HG02938 (cell line): ENCODE measurements around the gene NUDCD3.

Source experiments
- ATAC-seq: cut with Tn5 transposase; IDR thresholded peaks from one replicate; pipeline ENCODE4 v1.9.1; 2021; ENCODE audit warnings: mild to moderate bottlenecking, moderate library complexity; ENCODE audit not compliant: unreplicated experiment

NUDCD3 gene

DNA sequence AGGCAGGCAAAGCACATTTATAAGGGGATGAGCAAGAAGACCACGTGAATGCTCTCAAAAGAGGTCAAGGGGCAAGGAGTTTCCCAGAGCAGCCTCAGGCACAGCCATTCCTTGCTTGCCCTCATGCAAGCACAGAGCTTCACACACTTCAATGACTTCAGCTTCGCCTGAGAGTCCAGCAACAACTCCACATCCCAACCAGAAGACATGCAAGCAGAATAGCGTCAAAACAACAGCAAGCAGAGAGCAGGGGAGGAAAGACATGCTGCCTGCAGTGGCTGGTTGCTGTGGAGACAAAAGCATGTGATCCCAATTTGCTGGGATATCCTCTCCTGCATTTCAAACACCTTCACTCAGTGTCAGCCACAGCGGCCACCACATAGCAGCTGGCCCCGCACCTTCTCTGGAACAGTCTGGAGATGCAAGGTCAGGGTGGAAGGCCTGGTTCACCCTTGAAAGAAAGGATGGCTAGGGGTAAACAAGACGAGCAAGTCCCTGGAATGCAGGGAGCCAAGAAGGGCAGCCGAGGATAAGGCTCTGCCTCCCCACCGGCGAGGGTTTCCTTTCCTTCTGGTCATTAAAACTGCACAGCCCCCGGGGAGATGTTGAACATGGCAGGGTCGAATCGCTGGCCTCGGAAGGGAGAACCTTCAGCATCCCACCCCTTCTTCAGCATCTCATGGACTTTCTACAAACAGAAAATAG, 104.9 kb downstream of the NUDCD3 start:
- ATAC-seq: no peak

DNA sequence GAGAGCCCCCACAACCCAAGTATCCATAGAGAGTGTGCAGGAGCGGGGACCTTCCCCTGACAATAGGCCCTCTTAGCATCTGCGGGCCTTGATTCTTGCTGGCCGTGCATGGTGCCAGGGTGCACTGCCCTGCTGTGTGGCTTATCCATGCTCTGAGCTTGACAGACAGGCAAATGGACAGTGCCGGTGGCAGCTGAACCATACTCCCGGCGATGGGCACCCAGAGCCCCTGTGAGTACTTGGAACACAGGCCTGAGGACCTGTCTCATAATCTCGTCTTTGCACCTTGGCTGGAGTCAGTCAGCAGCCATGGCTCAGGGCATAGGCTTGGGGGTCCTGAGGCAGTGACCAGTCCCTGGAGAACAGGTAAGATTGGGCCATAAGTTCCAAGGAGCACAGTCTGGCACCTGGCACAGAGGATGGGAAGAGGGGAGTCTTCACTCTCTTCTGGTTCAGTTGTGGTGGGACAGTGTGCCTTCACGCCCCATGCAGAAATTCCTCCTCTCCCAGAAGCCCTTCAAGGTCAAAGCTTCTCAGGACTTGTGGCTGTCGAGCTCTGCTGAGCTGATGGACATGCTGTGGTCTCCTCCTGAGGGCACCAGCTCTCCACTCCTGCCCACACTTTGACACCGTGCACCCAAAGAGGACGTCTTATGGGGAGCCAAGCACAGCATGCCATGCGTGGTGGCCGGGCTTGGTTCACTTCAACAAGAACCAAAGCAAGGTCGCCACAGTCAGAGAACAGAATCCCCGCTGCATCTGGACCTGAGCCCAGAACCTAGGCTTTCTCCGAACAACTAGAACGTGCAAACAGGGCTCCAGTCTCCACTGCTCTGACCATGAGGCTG, 105.6 kb downstream of the NUDCD3 start:
- ATAC-seq: no peak

- ATAC-seq: no peak
These were observed 106.9 kb downstream of the NUDCD3 start for GRCh38 chr7:44383566-44383965.

DNA sequence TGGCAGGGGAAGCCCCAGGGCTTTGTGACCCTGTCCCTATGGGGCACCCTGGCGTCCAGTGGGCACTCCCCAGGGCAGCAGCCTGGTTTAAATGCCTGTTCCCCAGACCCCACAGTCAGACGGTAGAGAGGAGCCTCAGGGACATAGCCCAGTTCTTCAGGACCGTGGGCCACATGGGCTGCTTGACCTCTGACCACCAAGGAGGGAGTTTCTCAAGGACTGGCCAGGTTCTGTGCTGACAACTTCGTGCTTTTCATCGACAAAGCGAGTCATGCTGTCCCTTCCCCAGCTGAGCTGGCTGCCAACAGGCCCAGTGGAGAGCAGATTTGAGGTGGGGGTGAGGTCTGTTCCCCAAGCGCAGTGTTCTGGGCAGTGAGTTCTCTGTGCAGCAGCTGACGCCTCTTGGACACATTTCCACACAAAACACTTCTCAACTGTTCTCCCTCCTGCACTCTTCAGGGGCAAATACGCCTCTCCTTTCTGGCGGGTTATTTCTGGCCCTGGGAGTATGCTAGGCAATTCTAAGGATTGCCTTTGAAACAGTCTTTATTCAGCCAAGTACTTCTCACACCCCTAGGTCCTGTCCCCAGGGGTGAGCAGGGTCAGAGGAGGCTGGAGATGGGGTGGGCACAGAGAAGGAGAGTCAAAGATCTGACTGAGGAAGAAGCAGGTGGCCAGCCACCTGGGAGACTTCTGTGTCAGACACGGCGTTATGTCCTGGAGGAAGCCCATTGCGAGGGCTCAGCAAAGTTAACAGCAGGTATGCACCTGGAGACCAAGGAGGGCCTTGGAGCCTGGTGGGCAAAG, 107.8 kb downstream of the NUDCD3 start:
- no peak for ATAC-seq

DNA sequence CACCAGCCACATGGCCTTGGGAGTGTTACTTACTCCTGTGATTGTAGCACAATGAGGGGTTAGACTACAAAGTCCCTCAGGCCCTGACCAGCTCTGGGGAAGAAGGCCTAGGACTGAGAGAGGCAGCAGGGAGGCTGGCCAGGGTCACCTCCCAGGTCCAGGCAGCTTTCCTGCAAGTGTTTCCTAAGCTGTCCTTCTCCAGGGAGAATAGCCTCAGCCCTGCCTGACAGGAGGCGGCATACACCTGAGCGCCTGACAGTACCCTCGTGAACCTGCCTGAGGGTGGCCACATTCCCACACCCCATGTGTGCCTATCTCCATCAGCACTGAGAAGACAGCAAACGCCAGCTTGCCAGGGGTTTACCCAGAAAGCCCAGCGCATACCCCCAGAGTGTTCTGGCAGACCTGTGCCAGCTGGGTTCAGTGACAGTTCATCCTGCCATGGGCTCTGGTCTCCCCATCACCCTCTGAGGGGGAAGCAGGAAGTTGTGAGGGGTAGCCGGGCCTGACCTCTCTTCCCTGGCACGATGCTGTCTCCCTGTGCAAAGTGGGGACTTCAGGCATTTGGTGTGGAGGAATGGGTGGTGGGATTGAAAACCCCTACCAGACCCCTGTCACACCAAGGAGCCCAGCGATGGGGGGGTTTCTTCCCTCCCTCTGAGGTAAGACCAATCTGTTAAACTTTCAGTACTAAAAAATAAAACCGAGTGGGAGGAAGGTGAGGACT, 108.8 kb downstream of the NUDCD3 start:
- ATAC-seq: no peak

- no peak for ATAC-seq
These were observed 109.5 kb downstream of the NUDCD3 start for GRCh38 chr7:44380831-44381493.

DNA sequence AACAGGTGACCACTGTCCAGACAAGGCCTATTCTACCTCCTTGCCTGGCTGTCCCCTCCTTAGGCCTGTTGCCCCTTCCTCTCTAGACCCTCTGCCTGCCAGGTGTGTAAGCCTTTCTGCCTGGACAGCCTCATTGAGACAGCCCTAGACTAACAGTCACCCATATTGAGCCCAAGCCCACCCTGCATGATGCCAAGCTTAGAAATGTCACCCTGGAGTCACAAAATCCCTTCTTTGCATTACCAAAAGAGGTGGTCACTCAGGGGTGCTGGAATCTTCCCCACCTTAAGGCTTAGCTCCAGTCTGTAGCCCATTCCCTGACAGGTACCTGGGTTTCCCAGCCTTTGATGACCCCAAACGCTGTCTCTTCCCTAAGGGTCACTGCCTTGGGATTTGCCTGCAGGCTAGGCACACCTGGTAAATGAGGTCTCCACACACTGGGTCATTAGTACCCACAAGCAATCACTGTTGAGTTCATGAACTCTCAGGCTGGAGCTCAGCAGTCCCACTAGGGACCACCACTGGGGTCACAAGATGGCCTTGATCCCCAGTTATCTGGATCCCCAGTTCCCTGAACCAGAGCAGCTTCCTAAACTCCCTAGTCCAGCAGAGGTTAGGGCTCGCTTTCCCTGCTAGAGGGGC, 110.1 kb downstream of the NUDCD3 start:
- no peak for ATAC-seq

GRCh38 chr7:44379366-44380188, 110.9 kb downstream of the NUDCD3 start:
- ATAC-seq: no peak

DNA sequence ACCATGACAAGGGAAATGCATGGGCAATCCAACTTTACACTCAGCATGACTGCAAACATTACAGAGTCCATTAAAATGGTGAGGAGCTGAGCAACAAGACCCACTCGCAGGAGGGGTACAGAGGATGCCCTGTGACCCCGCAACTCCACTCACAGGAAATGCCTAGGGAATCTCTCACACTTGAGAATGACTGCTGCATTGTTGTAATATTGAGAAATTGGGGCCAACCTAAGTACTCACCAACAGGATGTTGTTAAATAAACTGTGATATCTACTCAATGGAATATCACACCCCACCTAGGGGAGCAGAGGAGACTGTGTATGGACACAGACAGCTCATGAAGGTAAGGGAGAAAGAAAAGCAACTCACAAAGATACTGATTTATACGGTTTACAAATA, 111.7 kb downstream of the NUDCD3 start:
- ATAC-seq: no peak

GRCh38 chr7:44377681-44378421, 112.6 kb downstream of the NUDCD3 start:
- ATAC-seq: peak; percentile 87

DNA sequence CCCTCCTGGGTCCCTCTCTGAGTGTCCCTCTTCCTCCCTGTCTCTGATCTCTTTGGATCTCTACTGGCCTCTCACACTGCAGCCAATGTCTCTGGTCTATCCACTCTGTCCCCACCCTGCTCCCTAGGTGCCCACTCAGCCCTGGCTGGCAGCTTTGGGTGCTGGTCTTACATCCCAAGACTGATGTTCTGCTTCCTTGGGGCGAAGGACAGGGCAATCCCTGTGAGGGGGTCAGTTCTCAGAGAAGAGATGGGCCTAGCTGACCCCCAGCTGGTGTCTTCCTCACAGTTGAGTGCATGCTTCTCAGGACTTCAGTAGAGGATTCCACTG, 113.4 kb downstream of the NUDCD3 start:
- ATAC-seq: no peak

DNA sequence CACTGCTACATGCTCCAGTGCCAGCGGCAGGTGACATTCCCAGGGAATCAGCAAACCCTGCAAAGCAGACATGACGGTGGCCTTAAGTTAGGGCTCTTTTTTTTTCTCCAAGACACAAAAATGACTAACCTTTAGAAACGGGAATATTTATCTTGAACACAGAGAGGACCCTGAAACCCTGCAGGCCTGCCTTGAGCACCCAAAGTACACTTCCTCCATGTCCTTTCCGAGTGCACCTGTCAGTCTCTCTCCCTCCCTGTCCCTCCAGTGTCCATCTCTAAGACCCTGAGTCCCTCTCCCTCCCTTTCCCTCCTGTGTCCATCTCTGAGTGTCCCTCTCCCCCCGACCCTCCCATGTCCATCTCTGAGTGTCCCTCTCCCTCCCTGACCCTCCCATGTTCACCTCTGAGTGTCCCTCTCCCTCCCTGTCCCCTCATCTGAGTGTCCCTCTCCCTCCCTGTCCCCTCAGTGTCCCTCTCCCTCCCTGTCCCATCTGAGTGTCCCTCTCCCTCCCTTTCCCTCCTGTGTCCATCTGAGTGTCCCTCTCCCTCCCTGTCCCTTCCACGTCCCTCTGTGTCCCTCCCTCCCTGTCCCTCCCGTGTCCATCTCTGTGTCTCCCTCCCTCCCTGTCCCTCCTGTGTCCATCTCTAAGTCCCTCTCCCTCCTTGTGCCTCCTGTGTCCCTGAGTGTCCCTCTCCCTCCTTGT, 113.9 kb downstream of the NUDCD3 start:
- ATAC-seq: no peak

- ATAC-seq: no peak
These were observed 114.5 kb downstream of the NUDCD3 start for GRCh38 chr7:44375926-44376342.

GRCh38 chr7:44375236-44375699, 115.2 kb downstream of the NUDCD3 start:
- no peak for ATAC-seq

DNA sequence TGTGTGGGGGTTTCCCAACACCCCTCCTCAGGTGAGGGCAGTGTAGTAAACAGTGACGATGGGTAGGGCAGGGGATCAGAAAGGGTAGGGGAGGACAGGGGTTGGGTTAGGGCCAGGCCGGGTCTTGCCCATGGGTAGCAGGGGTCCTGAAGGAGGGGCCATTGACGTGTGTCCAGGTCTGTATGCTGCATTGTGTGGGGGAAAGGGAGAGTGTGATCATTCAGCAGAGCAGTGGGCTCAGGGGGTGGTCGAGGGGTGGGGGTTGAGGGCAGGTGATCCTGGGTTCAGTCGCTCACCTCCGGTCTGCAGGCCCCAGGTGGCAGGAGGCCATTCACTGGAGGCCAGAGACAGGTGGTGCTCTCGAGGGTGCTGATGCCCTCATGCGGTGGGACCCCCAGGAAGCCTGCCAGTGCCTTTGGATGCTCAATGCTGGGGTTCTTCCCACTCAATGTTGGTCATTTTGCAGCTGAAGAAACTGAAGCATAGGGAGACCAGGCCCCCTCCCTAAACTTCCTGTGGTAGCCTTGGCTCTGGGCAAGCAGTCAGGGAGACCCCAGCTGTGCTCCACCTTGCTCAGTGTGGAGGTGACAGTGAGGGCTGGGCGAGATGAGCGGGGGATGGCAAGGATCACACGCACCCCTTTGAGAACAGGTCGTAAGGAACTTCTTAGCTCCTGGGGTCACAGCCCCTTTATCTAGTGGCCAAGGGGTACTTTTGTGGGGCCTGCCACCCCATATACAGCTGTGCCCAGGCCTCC, 116.3 kb downstream of the NUDCD3 start:
- no peak for ATAC-seq

GRCh38 chr7:44373418-44373740, 117.1 kb downstream of the NUDCD3 start:
- ATAC-seq: no peak
